Neural cell (in vitro differentiated cells): ENCODE data around the gene EGR4. TPM values are rescaled to one million over a fixed set of nuclear protein-coding genes. Genes with fewer than 3 reads are reported as not detected.

Experiments
- H2AFZ ChIP-seq: fragments of 200-600, 300-800 bp; sonication (generic), shearing (Covaris generic); 2 replicates; pipeline ENCODE4 v1.6.0; 2014; ENCODE audit warnings: low read depth, mild to moderate bottlenecking, antibody characterized with exemption, low read length, moderate library complexity
- H3F3A ChIP-seq: fragments of 200-600 bp; shearing (Covaris generic); 2 replicates; pipeline ENCODE4 v1.6.1; 2016; ENCODE audit warnings: mild to moderate bottlenecking, moderate library complexity, mixed read lengths, antibody characterized with exemption, low read length; ENCODE audit not compliant: insufficient read depth, poor library complexity, severe bottlenecking
- H3K27ac ChIP-seq: fragments of 200-600, 300-800 bp; sonication (generic), shearing (Covaris generic); 2 replicates; pipeline ENCODE4 v1.5.1; 2014; ENCODE audit warnings: mild to moderate bottlenecking, low read length, moderate library complexity
- H3K27me3 ChIP-seq: fragments of 300-800, 200-600 bp; sonication (generic), shearing (Covaris generic); 2 replicates; pipeline ENCODE4 v1.6.0; 2014; ENCODE audit warnings: mild to moderate bottlenecking, low read depth, low read length, moderate library complexity; ENCODE audit not compliant: insufficient read depth
- H3K36me3 ChIP-seq: fragments of 300-800, 200-600 bp; sonication (generic), shearing (Covaris generic); 2 replicates; pipeline ENCODE4 v1.5.1; 2014; ENCODE audit warnings: mild to moderate bottlenecking, antibody characterized with exemption, low read length, moderate library complexity; ENCODE audit not compliant: insufficient read depth
- H3K4me2 ChIP-seq: fragments of 300-800, 200-600 bp; sonication (generic), shearing (Covaris generic); 2 replicates; pipeline ENCODE4 v1.6.0; 2014; ENCODE audit warnings: mild to moderate bottlenecking, low read length
- H3K4me3 ChIP-seq: fragments of 300-800, 200-600 bp; sonication (generic), shearing (Covaris generic); 2 replicates; pipeline ENCODE4 v1.5.1; 2014; ENCODE audit warnings: mild to moderate bottlenecking, low read length, moderate library complexity
- H3K79me2 ChIP-seq: fragments of 200-600 bp; shearing (Covaris generic); replicated peaks from 2 replicates; pipeline ENCODE4 v1.6.0; 2014; ENCODE audit warnings: mild to moderate bottlenecking, low read length, moderate library complexity; ENCODE audit not compliant: insufficient read depth
- H3K9ac ChIP-seq: fragments of 300-800, 200-600 bp; sonication (generic), shearing (Covaris generic); 2 replicates; pipeline ENCODE4 v1.6.1; 2016; ENCODE audit warnings: mild to moderate bottlenecking, low read length, mixed read lengths
- H3K9me2 ChIP-seq: fragments of 200-600 bp; shearing (Covaris generic); 2 replicates; pipeline ENCODE4 v1.6.1; 2016; ENCODE audit warnings: mild to moderate bottlenecking, low read length, mixed read lengths; ENCODE audit not compliant: insufficient read depth
- H3K9me3 ChIP-seq: fragments of 200-600, 300-800 bp; sonication (generic), shearing (Covaris generic); 2 replicates; pipeline ENCODE4 v1.6.1; 2016; ENCODE audit warnings: mild to moderate bottlenecking, mixed run types, low read length, moderate library complexity, mixed read lengths
- H4K20me1 ChIP-seq: fragments of 200-600 bp; shearing (Covaris generic); 2 replicates; pipeline ENCODE4 v1.6.1; 2016; ENCODE audit warnings: mild to moderate bottlenecking, mixed run types; ENCODE audit not compliant: insufficient read depth
- EP300 ChIP-seq: fragments of 450-650 bp; conservative IDR thresholded peaks from 2 replicates; pipeline ENCODE4 v1.6.1; 2014; ENCODE audit warnings: antibody characterized with exemption, mild to moderate bottlenecking, moderate library complexity; ENCODE audit not compliant: poor library complexity, severe bottlenecking
- EZH2 ChIP-seq: fragments of 200-600, 300-800 bp; shearing (Covaris generic), sonication (generic); IDR thresholded peaks from 2 replicates; pipeline ENCODE4 v1.6.1; 2014; ENCODE audit warnings: antibody characterized with exemption, low read length, borderline replicate concordance, mild to moderate bottlenecking; ENCODE audit not compliant: insufficient read depth, poor library complexity, severe bottlenecking
- MXI1 ChIP-seq: fragments of 450-650 bp; conservative IDR thresholded peaks from 2 replicates; pipeline ENCODE4 v1.6.1; 2014; ENCODE audit warnings: antibody characterized with exemption, mild to moderate bottlenecking; ENCODE audit not compliant: poor library complexity, severe bottlenecking
- POLR2AphosphoS5 ChIP-seq: IDR thresholded peaks from 2 replicates; pipeline ENCODE4 v1.6.1; 2012
- RAD21 ChIP-seq: fragments of 450-650 bp; conservative IDR thresholded peaks from 2 replicates; pipeline ENCODE4 v1.6.1; 2014; ENCODE audit warnings: antibody characterized with exemption, mild to moderate bottlenecking, moderate library complexity
- SMC3 ChIP-seq: fragments of 450-650 bp; conservative IDR thresholded peaks from 2 replicates; pipeline ENCODE4 v1.6.1; 2014; ENCODE audit warnings: antibody characterized with exemption, mild to moderate bottlenecking, moderate library complexity; ENCODE audit not compliant: poor library complexity
- TAF1 ChIP-seq: IDR thresholded peaks from 2 replicates; pipeline ENCODE4 v1.6.1; 2012; ENCODE audit warnings: low read depth
- polyA plus RNA-seq: library from polyadenylated mRNA; depleted of rRNA; stranded (reverse); fragments of >200 nt; gene quantifications from 2 replicates; pipeline ENCODE4 v1.2.3, GENCODE V29; 2014
- TF ChIP-seq, protein P1 (sequence below): fragments of 450-650 bp; IDR thresholded peaks from 2 replicates; pipeline ENCODE4 v1.5.1; 2014; ENCODE audit warnings: antibody characterized with exemption, mild to moderate bottlenecking, moderate library complexity; ENCODE audit not compliant: poor library complexity, severe bottlenecking
- TF ChIP-seq, protein P2 (sequence below): IDR thresholded peaks from 2 replicates; pipeline ENCODE4 v1.6.1; 2012; ENCODE audit warnings: borderline replicate concordance

The EGR4 gene
- polyA plus RNA-seq, 1 donor from 2014 or later, result not detected

DNA sequence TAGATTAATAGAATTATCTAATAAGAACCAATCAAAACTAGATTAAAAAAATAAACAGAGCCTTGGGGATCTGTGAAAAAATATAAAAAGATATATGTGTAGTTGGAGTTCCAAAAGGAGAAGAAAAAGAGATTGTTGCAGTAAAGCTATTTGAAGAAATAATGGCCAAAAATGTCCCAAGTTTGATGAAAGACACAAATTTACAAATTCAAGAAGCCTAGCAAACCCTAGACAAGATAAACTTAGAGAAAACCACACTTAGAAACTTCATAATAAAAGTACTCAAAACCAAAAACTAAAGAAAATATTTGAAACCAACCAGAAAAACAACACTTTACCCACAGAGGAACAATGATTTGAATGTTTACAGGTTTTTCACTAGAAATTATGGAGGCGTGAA is 41.3 kb upstream of the EGR4 start:
- H3K79me2 ChIP-seq, result no peaks in the 10 kb centered on the region
- H3K27me3 ChIP-seq, result no peaks in the 10 kb centered on the region
- H3K4me2 ChIP-seq, result no peak overlapping the region
- H3K27ac ChIP-seq, result no peak overlapping the region
- no peak overlapping the region for H2AFZ ChIP-seq
- no peaks in the 10 kb centered on the region for H3K9me2 ChIP-seq
- no peaks in the 10 kb centered on the region for H4K20me1 ChIP-seq
- no peak overlapping the region for H3K4me3 ChIP-seq
- H3K9ac ChIP-seq, result no peak overlapping the region
- H3F3A ChIP-seq, result no peaks in the 10 kb centered on the region
- TF ChIP-seq RAD21 (no peak), SMC3 (no peak), EZH2 (no peak), EP300 (no peak), TAF1 (no peak), POLR2AphosphoS5 (no peak)
- TF ChIP-seq, protein P1, sequence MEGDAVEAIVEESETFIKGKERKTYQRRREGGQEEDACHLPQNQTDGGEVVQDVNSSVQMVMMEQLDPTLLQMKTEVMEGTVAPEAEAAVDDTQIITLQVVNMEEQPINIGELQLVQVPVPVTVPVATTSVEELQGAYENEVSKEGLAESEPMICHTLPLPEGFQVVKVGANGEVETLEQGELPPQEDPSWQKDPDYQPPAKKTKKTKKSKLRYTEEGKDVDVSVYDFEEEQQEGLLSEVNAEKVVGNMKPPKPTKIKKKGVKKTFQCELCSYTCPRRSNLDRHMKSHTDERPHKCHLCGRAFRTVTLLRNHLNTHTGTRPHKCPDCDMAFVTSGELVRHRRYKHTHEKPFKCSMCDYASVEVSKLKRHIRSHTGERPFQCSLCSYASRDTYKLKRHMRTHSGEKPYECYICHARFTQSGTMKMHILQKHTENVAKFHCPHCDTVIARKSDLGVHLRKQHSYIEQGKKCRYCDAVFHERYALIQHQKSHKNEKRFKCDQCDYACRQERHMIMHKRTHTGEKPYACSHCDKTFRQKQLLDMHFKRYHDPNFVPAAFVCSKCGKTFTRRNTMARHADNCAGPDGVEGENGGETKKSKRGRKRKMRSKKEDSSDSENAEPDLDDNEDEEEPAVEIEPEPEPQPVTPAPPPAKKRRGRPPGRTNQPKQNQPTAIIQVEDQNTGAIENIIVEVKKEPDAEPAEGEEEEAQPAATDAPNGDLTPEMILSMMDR, result no peak
- H3K36me3 ChIP-seq, result no peaks in the 10 kb centered on the region
- H3K9me3 ChIP-seq, result no peaks in the 10 kb centered on the region

DNA sequence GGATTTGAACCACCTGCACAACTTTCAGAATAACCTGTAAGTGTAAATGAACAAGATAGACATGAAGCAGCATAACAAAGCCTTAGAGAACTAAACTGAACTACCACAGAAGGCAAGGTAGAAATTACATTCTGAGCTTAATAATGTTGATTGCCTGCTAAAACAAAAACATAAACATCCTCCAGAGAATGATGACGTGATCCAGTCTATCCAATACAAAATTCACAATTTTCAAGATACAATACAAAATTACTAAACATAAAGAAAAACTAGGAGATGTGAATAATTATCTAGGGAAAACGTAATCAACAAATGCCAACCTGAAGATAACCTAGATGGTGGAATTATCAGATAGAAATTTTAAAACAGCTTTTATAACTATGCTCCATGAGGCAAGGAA is 40.7 kb upstream of the EGR4 start:
- Histone ChIP-seq H3K9me3 (no peaks in the 10 kb centered on the region), H3K9me2 (no peaks in the 10 kb centered on the region), H3K4me2 (no peak overlapping the region), H2AFZ (no peak overlapping the region), H3K27me3 (no peaks in the 10 kb centered on the region), H3K79me2 (no peaks in the 10 kb centered on the region), H4K20me1 (no peaks in the 10 kb centered on the region), H3F3A (no peaks in the 10 kb centered on the region), H3K27ac (no peak overlapping the region), H3K4me3 (no peak overlapping the region), H3K36me3 (no peaks in the 10 kb centered on the region), H3K9ac (no peak overlapping the region)
- TF ChIP-seq, protein P1, result no peak
- TF ChIP-seq POLR2AphosphoS5 (no peak), SMC3 (no peak), MXI1 (no peak), TAF1 (no peak), EP300 (no peak), EZH2 (no peak), RAD21 (no peak)
- TF ChIP-seq, protein P2, sequence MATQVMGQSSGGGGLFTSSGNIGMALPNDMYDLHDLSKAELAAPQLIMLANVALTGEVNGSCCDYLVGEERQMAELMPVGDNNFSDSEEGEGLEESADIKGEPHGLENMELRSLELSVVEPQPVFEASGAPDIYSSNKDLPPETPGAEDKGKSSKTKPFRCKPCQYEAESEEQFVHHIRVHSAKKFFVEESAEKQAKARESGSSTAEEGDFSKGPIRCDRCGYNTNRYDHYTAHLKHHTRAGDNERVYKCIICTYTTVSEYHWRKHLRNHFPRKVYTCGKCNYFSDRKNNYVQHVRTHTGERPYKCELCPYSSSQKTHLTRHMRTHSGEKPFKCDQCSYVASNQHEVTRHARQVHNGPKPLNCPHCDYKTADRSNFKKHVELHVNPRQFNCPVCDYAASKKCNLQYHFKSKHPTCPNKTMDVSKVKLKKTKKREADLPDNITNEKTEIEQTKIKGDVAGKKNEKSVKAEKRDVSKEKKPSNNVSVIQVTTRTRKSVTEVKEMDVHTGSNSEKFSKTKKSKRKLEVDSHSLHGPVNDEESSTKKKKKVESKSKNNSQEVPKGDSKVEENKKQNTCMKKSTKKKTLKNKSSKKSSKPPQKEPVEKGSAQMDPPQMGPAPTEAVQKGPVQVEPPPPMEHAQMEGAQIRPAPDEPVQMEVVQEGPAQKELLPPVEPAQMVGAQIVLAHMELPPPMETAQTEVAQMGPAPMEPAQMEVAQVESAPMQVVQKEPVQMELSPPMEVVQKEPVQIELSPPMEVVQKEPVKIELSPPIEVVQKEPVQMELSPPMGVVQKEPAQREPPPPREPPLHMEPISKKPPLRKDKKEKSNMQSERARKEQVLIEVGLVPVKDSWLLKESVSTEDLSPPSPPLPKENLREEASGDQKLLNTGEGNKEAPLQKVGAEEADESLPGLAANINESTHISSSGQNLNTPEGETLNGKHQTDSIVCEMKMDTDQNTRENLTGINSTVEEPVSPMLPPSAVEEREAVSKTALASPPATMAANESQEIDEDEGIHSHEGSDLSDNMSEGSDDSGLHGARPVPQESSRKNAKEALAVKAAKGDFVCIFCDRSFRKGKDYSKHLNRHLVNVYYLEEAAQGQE, result no peak
